ENCODE measurements around the gene ABCA7.

DNA sequence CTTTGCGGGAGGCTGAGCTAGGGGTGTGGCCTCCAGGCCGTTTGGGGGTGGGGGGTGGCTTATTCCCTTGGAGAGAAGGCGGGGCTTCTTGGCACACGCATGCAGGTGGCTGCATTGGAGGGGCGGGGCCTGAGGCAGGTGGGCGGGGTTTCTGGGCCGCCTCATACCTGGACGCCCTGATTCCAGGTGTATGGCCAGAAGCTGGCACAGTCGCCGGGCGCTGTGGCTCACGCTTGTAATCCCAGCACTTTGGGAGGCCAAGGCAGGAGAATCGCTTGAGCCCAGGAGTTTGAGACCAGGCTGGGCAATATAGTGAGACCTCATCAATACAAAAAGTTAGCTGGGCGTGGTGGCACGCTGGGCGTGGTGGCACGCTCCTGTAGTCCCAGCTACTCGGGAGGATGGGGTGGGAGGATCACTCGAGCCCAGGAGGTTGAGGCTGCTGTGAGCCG is 7.8 kb downstream of the ABCA7 start:
- TF ChIP-seq, protein P1, sequence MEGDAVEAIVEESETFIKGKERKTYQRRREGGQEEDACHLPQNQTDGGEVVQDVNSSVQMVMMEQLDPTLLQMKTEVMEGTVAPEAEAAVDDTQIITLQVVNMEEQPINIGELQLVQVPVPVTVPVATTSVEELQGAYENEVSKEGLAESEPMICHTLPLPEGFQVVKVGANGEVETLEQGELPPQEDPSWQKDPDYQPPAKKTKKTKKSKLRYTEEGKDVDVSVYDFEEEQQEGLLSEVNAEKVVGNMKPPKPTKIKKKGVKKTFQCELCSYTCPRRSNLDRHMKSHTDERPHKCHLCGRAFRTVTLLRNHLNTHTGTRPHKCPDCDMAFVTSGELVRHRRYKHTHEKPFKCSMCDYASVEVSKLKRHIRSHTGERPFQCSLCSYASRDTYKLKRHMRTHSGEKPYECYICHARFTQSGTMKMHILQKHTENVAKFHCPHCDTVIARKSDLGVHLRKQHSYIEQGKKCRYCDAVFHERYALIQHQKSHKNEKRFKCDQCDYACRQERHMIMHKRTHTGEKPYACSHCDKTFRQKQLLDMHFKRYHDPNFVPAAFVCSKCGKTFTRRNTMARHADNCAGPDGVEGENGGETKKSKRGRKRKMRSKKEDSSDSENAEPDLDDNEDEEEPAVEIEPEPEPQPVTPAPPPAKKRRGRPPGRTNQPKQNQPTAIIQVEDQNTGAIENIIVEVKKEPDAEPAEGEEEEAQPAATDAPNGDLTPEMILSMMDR (IDR thresholded peaks at IDR 0.05; ENCODE audit: low read depth, low read length, missing input control): no peak
- TF ChIP-seq MAX (IDR thresholded peaks at IDR 0.05): no peak
- TF ChIP-seq, protein P2, sequence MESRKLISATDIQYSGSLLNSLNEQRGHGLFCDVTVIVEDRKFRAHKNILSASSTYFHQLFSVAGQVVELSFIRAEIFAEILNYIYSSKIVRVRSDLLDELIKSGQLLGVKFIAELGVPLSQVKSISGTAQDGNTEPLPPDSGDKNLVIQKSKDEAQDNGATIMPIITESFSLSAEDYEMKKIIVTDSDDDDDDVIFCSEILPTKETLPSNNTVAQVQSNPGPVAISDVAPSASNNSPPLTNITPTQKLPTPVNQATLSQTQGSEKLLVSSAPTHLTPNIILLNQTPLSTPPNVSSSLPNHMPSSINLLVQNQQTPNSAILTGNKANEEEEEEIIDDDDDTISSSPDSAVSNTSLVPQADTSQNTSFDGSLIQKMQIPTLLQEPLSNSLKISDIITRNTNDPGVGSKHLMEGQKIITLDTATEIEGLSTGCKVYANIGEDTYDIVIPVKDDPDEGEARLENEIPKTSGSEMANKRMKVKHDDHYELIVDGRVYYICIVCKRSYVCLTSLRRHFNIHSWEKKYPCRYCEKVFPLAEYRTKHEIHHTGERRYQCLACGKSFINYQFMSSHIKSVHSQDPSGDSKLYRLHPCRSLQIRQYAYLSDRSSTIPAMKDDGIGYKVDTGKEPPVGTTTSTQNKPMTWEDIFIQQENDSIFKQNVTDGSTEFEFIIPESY (IDR thresholded peaks at IDR 0.05): no peak
